ENCODE data around the gene CHST15. TPM values are rescaled to one million over a fixed set of nuclear protein-coding genes. Genes with fewer than 3 reads are reported as not detected.

CHST15 gene
- total and polyA plus RNA-seq, 2 of the 4 experiments (the other 2 are of a cell fraction): 0.14 to 0.18 TPM

- dilution Hi-C loops (cut with HindIII; ENCODE audit: low sequenced_read_pairs, unreplicated experiment) (no loop called here), in situ Hi-C loops (cut with MboI; ENCODE audit: low sequenced_read_pairs) (no loop called here), intact Hi-C loops (cut with micrococcal nuclease) (no loop called here)
- H3K27ac ChIP-seq (ENCODE audit: insufficient read depth, low read length): no peak overlapping the region
- no peak for TF ChIP-seq FOS (IDR thresholded peaks at IDR 0.05; ENCODE audit: low read depth, low read length)
- no peak for TF ChIP-seq RFX5 (IDR thresholded peaks at IDR 0.05; ENCODE audit: low read depth, low read length)
- no peak for TF ChIP-seq SMC3 (IDR thresholded peaks at IDR 0.05; ENCODE audit: low read depth, low read length)
- TF ChIP-seq MXI1 (IDR thresholded peaks at IDR 0.05; ENCODE audit: borderline replicate concordance, low read depth, low read length): no peak
- TF ChIP-seq MAFK (IDR thresholded peaks at IDR 0.05; ENCODE audit: low read depth, low read length): no peak
- TF ChIP-seq, protein P1, sequence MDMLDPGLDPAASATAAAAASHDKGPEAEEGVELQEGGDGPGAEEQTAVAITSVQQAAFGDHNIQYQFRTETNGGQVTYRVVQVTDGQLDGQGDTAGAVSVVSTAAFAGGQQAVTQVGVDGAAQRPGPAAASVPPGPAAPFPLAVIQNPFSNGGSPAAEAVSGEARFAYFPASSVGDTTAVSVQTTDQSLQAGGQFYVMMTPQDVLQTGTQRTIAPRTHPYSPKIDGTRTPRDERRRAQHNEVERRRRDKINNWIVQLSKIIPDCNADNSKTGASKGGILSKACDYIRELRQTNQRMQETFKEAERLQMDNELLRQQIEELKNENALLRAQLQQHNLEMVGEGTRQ (IDR thresholded peaks at IDR 0.05; ENCODE audit: low read depth, low read length): no peak
- no peak for TF ChIP-seq MAZ (IDR thresholded peaks at IDR 0.05; ENCODE audit: borderline replicate concordance, low read depth, low read length)
- TF ChIP-seq, protein P2, sequence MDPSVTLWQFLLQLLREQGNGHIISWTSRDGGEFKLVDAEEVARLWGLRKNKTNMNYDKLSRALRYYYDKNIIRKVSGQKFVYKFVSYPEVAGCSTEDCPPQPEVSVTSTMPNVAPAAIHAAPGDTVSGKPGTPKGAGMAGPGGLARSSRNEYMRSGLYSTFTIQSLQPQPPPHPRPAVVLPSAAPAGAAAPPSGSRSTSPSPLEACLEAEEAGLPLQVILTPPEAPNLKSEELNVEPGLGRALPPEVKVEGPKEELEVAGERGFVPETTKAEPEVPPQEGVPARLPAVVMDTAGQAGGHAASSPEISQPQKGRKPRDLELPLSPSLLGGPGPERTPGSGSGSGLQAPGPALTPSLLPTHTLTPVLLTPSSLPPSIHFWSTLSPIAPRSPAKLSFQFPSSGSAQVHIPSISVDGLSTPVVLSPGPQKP (IDR thresholded peaks at IDR 0.05; ENCODE audit: borderline replicate concordance, low read depth, low read length): no peak
- TF ChIP-seq CHD1 (IDR thresholded peaks at IDR 0.05; ENCODE audit: low read depth, low read length): no peak
- no peak for TF ChIP-seq RAD21 (IDR thresholded peaks at IDR 0.05; ENCODE audit: low read length)
- no peak for TF ChIP-seq RCOR1 (IDR thresholded peaks at IDR 0.05; ENCODE audit: insufficient replicate concordance, low read length)
- no peak overlapping the region for H2BK20ac ChIP-seq (ENCODE audit: low read depth, low read length)
- no peak for DNase-seq
- H2BK5ac ChIP-seq (ENCODE audit: low read depth, low read length, poor library complexity, severe bottlenecking): no peak overlapping the region
- H3K4me3 ChIP-seq (ENCODE audit: insufficient read depth, low read depth, low read length): no peak overlapping the region
- no peak overlapping the region for H2BK120ac ChIP-seq (ENCODE audit: low read depth, low read length)
- 0 out of 2 replicates have a peak, but pooled peaks cover 4% of the 10 kb centered on the region for H3K9me3 ChIP-seq (ENCODE audit: control insufficient read depth, insufficient read depth, low read length)
- ChIA-PET CTCF (no interaction called here), POLR2A (ENCODE audit: unreplicated experiment) (no interaction called here)
- WGBS, 2 experiments (ENCODE audit: extremely low coverage in 2 of 2, insufficient read length in 1 of 2): 88% methylated on average over 5 of the region's 16 CpGs; no CpG with 5 or more reads in 1 of the 2 experiments
- H3K9ac ChIP-seq (ENCODE audit: low read depth, low read length): no peak overlapping the region
- H2BK15ac ChIP-seq (ENCODE audit: low read depth, low read length): no peak overlapping the region
- no peak overlapping the region for H3K23ac ChIP-seq (ENCODE audit: low read depth, low read length)
- H2AFZ ChIP-seq (replicated peaks; ENCODE audit: low read length, poor library complexity): no peak overlapping the region
- H3K9me1 ChIP-seq (ENCODE audit: insufficient read depth, low read length): no peaks in the 10 kb centered on the region
- no peaks in the 10 kb centered on the region for H4K20me1 ChIP-seq (ENCODE audit: insufficient read depth, low read length)
- no peak overlapping the region for H3K4me2 ChIP-seq (ENCODE audit: low read depth, low read length)
- no peak overlapping the region for H2AK9ac ChIP-seq (replicated peaks; ENCODE audit: low read depth, low read length, poor library complexity)
- BruUV-seq (replicated peaks): no TSS peak
- H3K36me3 ChIP-seq (ENCODE audit: control insufficient read depth, insufficient read depth, low read length): no peaks in the 10 kb centered on the region
- H3K56ac ChIP-seq (ENCODE audit: extremely low read depth, insufficient read depth, low read length): no peak overlapping the region
- no peaks in the 10 kb centered on the region for H3K79me1 ChIP-seq (ENCODE audit: low read depth in 1 of 2, low read length in 2 of 2)
- no peak overlapping the region for H4K5ac ChIP-seq (ENCODE audit: low read depth, low read length)
- ATAC-seq (ENCODE audit: low read depth): no peak
- H2AK5ac ChIP-seq (ENCODE audit: low read depth, low read length): no peak overlapping the region
- H3K18ac ChIP-seq (ENCODE audit: low read depth, low read length): no peak overlapping the region
- H3K4ac ChIP-seq (ENCODE audit: low read depth, low read length): no peak overlapping the region
- no peaks in the 10 kb centered on the region for H3K27me3 ChIP-seq (ENCODE audit: control insufficient read depth, insufficient read depth, low read length)
- H4K8ac ChIP-seq (ENCODE audit: low read depth in 2 of 2, low read length in 2 of 2): no peak overlapping the region
- H4K91ac ChIP-seq (ENCODE audit: insufficient read depth, low read depth, low read length): no peak overlapping the region
- no peaks in the 10 kb centered on the region for H3K4me1 ChIP-seq (ENCODE audit: control insufficient read depth, insufficient read depth, low read length)
- H3K14ac ChIP-seq (replicated peaks; ENCODE audit: low read depth, low read length): no peak overlapping the region
These were observed 84.0 kb downstream of the CHST15 start for GRCh38 chr10:124009231-124010015.

Data from IMR-90 (cell line).